GM19099 (cell line): Measurements from ENCODE around the gene ANKRD60.

Experiments
- POLR2A ChIP-seq: IDR thresholded peaks from 3 replicates; pipeline ENCODE4 v1.6.1; 2011; ENCODE audit warnings: low read depth; ENCODE audit not compliant: insufficient read length; ENCODE audit errors: extremely low read depth

Gene ANKRD60

GRCh38 chr20:58214310-58214709 lies 14.1 kb downstream of the ANKRD60 start:
- no peak for TF ChIP-seq POLR2A

- TF ChIP-seq POLR2A: no peak
Observed at GRCh38 chr20:58213716-58214115, 14.7 kb downstream of the ANKRD60 start.

- TF ChIP-seq POLR2A: no peak
Observed at GRCh38 chr20:58213121-58213520, 15.3 kb downstream of the ANKRD60 start.

GRCh38 chr20:58212636-58213035 lies 15.8 kb downstream of the ANKRD60 start:
- no peak for TF ChIP-seq POLR2A

- TF ChIP-seq POLR2A: no peak
Observed at GRCh38 chr20:58210398-58210747, 18.1 kb downstream of the ANKRD60 start.

GRCh38 chr20:58209652-58210397 lies 18.6 kb downstream of the ANKRD60 start:
- no peak for TF ChIP-seq POLR2A

GRCh38 chr20:58208944-58209343 lies 19.5 kb downstream of the ANKRD60 start:
- no peak for TF ChIP-seq POLR2A

GRCh38 chr20:58205850-58206249 lies 22.6 kb downstream of the ANKRD60 start:
- TF ChIP-seq POLR2A: no peak

- TF ChIP-seq POLR2A: no peak
Observed at GRCh38 chr20:58202044-58202443, 26.4 kb downstream of the ANKRD60 start.

- TF ChIP-seq POLR2A: no peak
Observed at GRCh38 chr20:58201616-58202015, 26.8 kb downstream of the ANKRD60 start.

GRCh38 chr20:58199469-58199868 lies 29.0 kb downstream of the ANKRD60 start:
- no peak for TF ChIP-seq POLR2A

- TF ChIP-seq POLR2A: no peak
Observed at GRCh38 chr20:58198901-58199355, 29.5 kb downstream of the ANKRD60 start.

GRCh38 chr20:58198384-58198783 lies 30.1 kb downstream of the ANKRD60 start:
- TF ChIP-seq POLR2A: no peak

GRCh38 chr20:58197185-58197469 lies 31.3 kb downstream of the ANKRD60 start:
- TF ChIP-seq POLR2A: no peak

GRCh38 chr20:58196402-58197184 lies 31.9 kb downstream of the ANKRD60 start:
- no peak for TF ChIP-seq POLR2A

GRCh38 chr20:58195047-58195446 lies 33.4 kb downstream of the ANKRD60 start:
- no peak for TF ChIP-seq POLR2A

GRCh38 chr20:58194175-58194791 lies 34.2 kb downstream of the ANKRD60 start:
- TF ChIP-seq POLR2A: no peak

- TF ChIP-seq POLR2A: no peak
Observed at GRCh38 chr20:58192567-58192966, 35.9 kb downstream of the ANKRD60 start.
